PC-3 (cell line): Measurements from ENCODE around the gene BICRAL. TPM values are rescaled to one million over a fixed set of nuclear protein-coding genes. Genes with fewer than 3 reads are reported as not detected.

Experiments
- ATAC-seq: fragments of 200-7000 bp; cut with Tn5 transposase; 2 replicates; pipeline ENCODE4 v1.9.1; 2020; ENCODE audit warnings: mild to moderate bottlenecking, moderate library complexity
- BruUV-seq: library from RNA; stranded (reverse); fragments of 400-500 nt; replicated peaks from 2 replicates; lab custom pipeline; 2021; lab: Mats Ljungman, UMichigan
- CTCF ChIA-PET: fragments of 300-600 bp; sonication (Branson Sonifier 250); formaldehyde crosslinking; loops from one replicate; lab custom pipeline; 2022; ENCODE audit warnings: antibody characterized with exemption; lab: Charles Lee
- POLR2A ChIA-PET: fragments of 300-600 bp; sonication (Branson Sonifier 250); formaldehyde crosslinking; loops from one replicate; lab custom pipeline; 2022; ENCODE audit warnings: antibody characterized with exemption; ENCODE audit not compliant: unreplicated experiment; lab: Charles Lee
- DNase-seq: peaks from one replicate; pipeline ENCODE4 v3.0.0-alpha.2; 2015
- H2AFZ ChIP-seq: fragments of 300-600 bp; sonication (generic); 2 replicates; pipeline ENCODE4 v1.6.0; 2016; ENCODE audit warnings: antibody characterized with exemption, low read length
- H3F3A ChIP-seq: fragments of 300-600 bp; sonication (generic); one replicate; pipeline ENCODE4 v1.6.0; 2017; ENCODE audit warnings: antibody characterized with exemption, low read length, control low read depth, mild to moderate bottlenecking; ENCODE audit not compliant: unreplicated experiment
- H3K27ac ChIP-seq: fragments of 300-600 bp; sonication (generic); 2 replicates; pipeline ENCODE4 v1.5.1; 2016; ENCODE audit warnings: mild to moderate bottlenecking, low read length
- H3K27me3 ChIP-seq: fragments of 300-600 bp; sonication (generic); 2 replicates; pipeline ENCODE4 v1.6.1; 2016; ENCODE audit warnings: low read length, mixed read lengths
- H3K36me3 ChIP-seq: fragments of 300-600 bp; sonication (generic); 2 replicates; pipeline ENCODE4 v1.6.1; 2016; ENCODE audit warnings: low read depth, mixed run types, low read length, mixed read lengths
- H3K4me1 ChIP-seq: fragments of 300-600 bp; sonication (generic); 2 replicates; pipeline ENCODE4 v1.5.1; 2016; ENCODE audit warnings: low read length; ENCODE audit not compliant: insufficient read depth
- H3K4me2 ChIP-seq: fragments of 300-600 bp; sonication (generic); 2 replicates; pipeline ENCODE4 v1.6.0; 2016; ENCODE audit warnings: low read length
- H3K4me3 ChIP-seq: fragments of 300-600 bp; sonication (generic); 2 replicates; pipeline ENCODE4 v1.5.1; 2016; ENCODE audit warnings: mild to moderate bottlenecking, low read length, mixed read lengths
- H3K79me2 ChIP-seq: fragments of 300-600 bp; sonication (generic); 2 replicates; pipeline ENCODE4 v1.6.1; 2017; ENCODE audit warnings: low read length, mixed read lengths
- H3K9ac ChIP-seq: fragments of 300-600 bp; sonication (generic); 2 replicates; pipeline ENCODE4 v1.6.0; 2016; ENCODE audit warnings: mild to moderate bottlenecking, low read length
- H3K9me2 ChIP-seq: fragments of 300-600 bp; sonication (generic); replicated peaks from 2 replicates; pipeline ENCODE4 v1.6.1; 2016; ENCODE audit warnings: mixed run types, low read length, mixed read lengths
- H3K9me3 ChIP-seq: fragments of 300-600 bp; sonication (generic); 2 replicates; pipeline ENCODE4 v1.6.1; 2016; ENCODE audit warnings: low read length, mixed read lengths
- H4K20me1 ChIP-seq: fragments of 300-600 bp; sonication (generic); 2 replicates; pipeline ENCODE4 v1.6.1; 2016; ENCODE audit warnings: low read length, mixed read lengths
- EZH2 ChIP-seq: fragments of 300-600 bp; sonication (generic); IDR thresholded peaks from one replicate; pipeline ENCODE4 v1.6.1; 2017; ENCODE audit warnings: antibody characterized with exemption, mild to moderate bottlenecking, low read length; ENCODE audit not compliant: unreplicated experiment
- EZH2phosphoT487 ChIP-seq: fragments of 300-600 bp; sonication (generic); IDR thresholded peaks from 2 replicates; pipeline ENCODE4 v1.6.1; 2018; ENCODE audit warnings: mild to moderate bottlenecking, antibody characterized with exemption, low read length, borderline replicate concordance
- intact Hi-C: fragments of 100-400 bp; cut with micrococcal nuclease; formaldehyde crosslinking; loops from 2 replicates; pipeline ENCODE4 v1.9.0; 2023
- total RNA-seq: library from RNA; depleted of rRNA; stranded (reverse); fragments of >200 nt; gene quantifications from 2 replicates; pipeline ENCODE4 v1.2.3, GENCODE V29; 2014
- TF ChIP-seq, protein P1 (sequence below): fragments of 300-600 bp; sonication (generic); conservative IDR thresholded peaks from 2 replicates; pipeline ENCODE4 v1.5.1; 2017; ENCODE audit warnings: antibody characterized with exemption, low read depth, mild to moderate bottlenecking, low read length

BICRAL gene
- total RNA-seq, 1 experiment from 2014 or later = 3.3 TPM

DNA sequence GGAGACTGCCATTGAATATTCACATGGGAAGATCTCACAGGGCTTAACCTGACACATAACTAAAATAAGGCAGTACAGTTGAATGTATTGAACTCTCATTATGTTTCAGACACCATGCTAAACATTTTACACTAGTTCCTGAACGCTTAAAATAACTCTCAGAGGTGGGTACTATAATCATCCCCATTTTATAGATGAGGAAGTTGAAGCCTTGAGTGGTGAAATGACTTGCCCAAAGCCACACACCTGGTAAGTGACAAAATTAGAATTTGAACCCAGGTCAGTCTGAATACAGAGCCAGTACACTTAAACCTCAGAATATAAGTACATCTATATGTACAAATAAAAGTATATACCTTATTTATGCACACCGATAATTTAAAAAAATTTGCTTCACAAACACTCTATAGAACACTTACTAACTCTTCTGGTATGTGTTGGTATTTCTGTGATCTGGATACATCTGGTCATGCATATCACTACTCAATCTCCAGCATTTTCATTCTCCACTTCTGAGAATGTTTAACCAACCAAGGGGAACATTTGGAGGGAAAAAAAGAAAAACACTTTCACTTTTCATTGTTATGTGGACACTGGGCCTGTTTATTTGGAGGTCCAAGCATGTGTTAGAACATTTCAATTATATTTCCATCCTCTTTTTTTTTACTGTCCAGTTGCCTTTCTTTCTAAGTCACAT, 4.6 kb upstream of the BICRAL start:
- no peaks in the 10 kb centered on the region for H3K9me2 ChIP-seq
- no peak overlapping the region for H3K27ac ChIP-seq
- H3F3A ChIP-seq = no peaks in the 10 kb centered on the region
- ChIA-PET POLR2A (no interaction called here), CTCF (no interaction called here)
- no peak overlapping the region for H3K4me3 ChIP-seq
- no peak overlapping the region for H3K9ac ChIP-seq
- H4K20me1 ChIP-seq = no peaks in the 10 kb centered on the region
- DNase-seq = peak; percentile 43
- H3K79me2 ChIP-seq = peaks cover 7% of the 10 kb centered on the region; the same call in 1 of the 2 replicates
- no peaks in the 10 kb centered on the region for H3K36me3 ChIP-seq
- no peak for TF ChIP-seq EZH2
- TF ChIP-seq, protein P1, sequence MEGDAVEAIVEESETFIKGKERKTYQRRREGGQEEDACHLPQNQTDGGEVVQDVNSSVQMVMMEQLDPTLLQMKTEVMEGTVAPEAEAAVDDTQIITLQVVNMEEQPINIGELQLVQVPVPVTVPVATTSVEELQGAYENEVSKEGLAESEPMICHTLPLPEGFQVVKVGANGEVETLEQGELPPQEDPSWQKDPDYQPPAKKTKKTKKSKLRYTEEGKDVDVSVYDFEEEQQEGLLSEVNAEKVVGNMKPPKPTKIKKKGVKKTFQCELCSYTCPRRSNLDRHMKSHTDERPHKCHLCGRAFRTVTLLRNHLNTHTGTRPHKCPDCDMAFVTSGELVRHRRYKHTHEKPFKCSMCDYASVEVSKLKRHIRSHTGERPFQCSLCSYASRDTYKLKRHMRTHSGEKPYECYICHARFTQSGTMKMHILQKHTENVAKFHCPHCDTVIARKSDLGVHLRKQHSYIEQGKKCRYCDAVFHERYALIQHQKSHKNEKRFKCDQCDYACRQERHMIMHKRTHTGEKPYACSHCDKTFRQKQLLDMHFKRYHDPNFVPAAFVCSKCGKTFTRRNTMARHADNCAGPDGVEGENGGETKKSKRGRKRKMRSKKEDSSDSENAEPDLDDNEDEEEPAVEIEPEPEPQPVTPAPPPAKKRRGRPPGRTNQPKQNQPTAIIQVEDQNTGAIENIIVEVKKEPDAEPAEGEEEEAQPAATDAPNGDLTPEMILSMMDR = no peak
- no peaks in the 10 kb centered on the region for H3K9me3 ChIP-seq
- no TSS peak for BruUV-seq
- peaks cover 39% of the 10 kb centered on the region for H3K4me1 ChIP-seq
- no peak overlapping the region for H3K4me2 ChIP-seq
- no peaks in the 10 kb centered on the region for H3K27me3 ChIP-seq
- intact Hi-C loops = no loop called here
- no peak overlapping the region for H2AFZ ChIP-seq
- ATAC-seq = no peak

DNA sequence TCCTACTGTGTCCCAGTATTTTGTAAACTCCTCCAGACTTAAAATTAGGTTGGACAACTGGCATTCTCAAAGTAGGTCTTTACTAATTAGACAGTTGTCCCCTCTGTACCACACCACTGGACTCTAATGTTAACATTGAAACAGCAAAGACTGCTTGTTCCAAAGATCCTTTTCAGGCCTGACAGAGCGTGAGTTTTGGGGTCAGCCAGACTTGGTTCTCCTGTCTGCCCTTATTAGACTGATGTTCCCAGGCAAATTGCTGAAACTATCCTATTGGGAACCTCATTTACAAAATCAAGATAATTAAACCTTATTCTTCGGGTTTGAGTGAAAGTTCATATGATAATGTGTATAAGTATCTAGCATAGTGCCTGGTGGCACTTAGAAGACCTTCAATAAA, 3.7 kb upstream of the BICRAL start:
- Histone ChIP-seq H3K79me2 (peaks cover 13% of the 10 kb centered on the region), H4K20me1 (no peaks in the 10 kb centered on the region), H3K9ac (no peak overlapping the region), H3K9me2 (no peaks in the 10 kb centered on the region), H3K27me3 (no peaks in the 10 kb centered on the region), H3K4me1 (peaks cover 39% of the 10 kb centered on the region), H3F3A (no peaks in the 10 kb centered on the region), H3K4me3 (no peak overlapping the region), H2AFZ (no peak overlapping the region), H3K9me3 (no peaks in the 10 kb centered on the region), H3K36me3 (no peaks in the 10 kb centered on the region), H3K27ac (no peak overlapping the region), H3K4me2 (no peak overlapping the region)
- ATAC-seq (no peak), DNase-seq (no peak)
- TF ChIP-seq EZH2 (no peak), EZH2phosphoT487 (no peak)
- TF ChIP-seq, protein P1 = no peak
- ChIA-PET POLR2A (no interaction called here), CTCF (no interaction called here)
- no TSS peak for BruUV-seq
- intact Hi-C loops = no loop called here

DNA sequence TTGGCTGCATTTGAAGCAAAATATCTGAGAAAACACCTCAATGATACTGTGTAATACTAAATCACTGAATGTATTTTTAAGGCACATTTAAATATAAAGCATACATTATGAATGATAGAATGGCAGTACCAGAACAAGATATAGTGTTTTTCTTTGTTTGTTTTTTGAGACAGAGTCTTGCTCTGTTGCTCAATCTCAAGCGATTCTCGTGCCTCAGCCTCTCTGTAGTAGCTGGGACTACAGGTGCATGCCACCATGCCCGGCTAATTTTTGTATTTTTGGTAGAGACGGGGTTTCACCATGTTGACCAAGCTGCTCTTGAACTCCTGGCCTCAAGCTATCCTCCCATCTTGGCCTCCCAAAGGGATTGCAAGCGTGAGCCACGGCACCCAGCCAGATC, 2.3 kb upstream of the BICRAL start:
- ATAC-seq = no peak
- TF ChIP-seq EZH2phosphoT487 (no peak), EZH2 (no peak)
- TF ChIP-seq, protein P1 = no peak
- ChIA-PET CTCF (no interaction called here), POLR2A (interaction anchor here (0.6 kb wide), 1 partner anchor 111 kb away, joined by 3 read pairs; a partner anchor contains a TSS)
- H4K20me1 ChIP-seq = no peaks in the 10 kb centered on the region
- no peak overlapping the region for H2AFZ ChIP-seq
- no peak overlapping the region for H3K9ac ChIP-seq
- H3K9me3 ChIP-seq = no peaks in the 10 kb centered on the region
- no peaks in the 10 kb centered on the region for H3K9me2 ChIP-seq
- H3K27me3 ChIP-seq = no peaks in the 10 kb centered on the region
- peaks cover 43% of the 10 kb centered on the region for H3K4me1 ChIP-seq
- H3K4me2 ChIP-seq = 0 out of 2 replicates have a peak overlapping the region, but pooled peaks have one; percentile 5
- no peak overlapping the region for H3K4me3 ChIP-seq
- no TSS peak for BruUV-seq
- no peak overlapping the region for H3K27ac ChIP-seq
- DNase-seq = no peak
- intact Hi-C loops = no loop called here
- H3K36me3 ChIP-seq = no peaks in the 10 kb centered on the region
- H3F3A ChIP-seq = no peaks in the 10 kb centered on the region
- H3K79me2 ChIP-seq = peaks cover 27% of the 10 kb centered on the region
